GM18858 (cell line): ENCODE results near the gene OCRL.

Experiments
- ATAC-seq: cut with Tn5 transposase; IDR thresholded peaks from one replicate; pipeline ENCODE4 v1.9.1; 2021; ENCODE audit not compliant: unreplicated experiment

The OCRL gene

GRCh38 chrX:129540068-129540653 is at the start of gene OCRL:
OCRL (plus strand) TSS chrX:129540259; CDS start chrX:129540440, 181 bp downstream.
- peak; percentile 93 for ATAC-seq

DNA sequence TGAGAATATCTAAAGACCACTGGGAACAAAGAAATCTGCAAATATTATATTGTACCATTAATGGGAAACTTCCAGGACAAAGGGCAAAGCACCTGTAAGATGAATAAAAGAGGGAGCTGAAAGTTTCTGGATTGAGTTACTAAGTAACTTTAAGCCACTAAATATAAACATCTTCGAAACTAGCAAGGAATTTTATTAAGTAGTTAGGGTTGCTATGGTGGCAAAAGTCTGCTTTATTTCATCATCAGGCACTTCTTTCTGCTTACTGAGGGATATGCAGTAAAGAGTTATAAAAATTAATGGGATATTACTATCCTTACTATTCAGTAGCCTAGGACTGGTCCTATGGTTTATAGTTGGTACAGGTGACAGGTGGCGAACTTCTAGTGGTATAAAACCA is 49.7 kb upstream of the OCRL start:
- no peak for ATAC-seq

DNA sequence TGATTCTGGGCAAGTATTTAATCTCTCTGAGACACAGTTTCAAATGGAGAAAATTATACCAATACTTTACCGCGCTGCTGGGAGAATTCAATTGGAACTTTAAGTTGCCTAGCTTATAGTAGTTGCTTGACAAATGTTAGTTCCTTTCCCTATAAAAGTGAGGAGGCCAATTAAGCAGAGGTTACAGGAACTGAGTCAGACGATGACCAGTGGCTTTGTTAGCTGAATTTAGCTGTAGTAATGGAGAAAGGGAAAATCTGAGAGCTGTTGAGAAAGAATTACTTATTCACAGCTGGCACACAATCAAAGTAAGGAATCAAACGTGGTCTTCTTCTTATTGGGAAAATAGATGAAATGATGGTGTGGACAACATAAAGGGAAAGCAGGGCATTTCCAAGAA is 46.4 kb upstream of the OCRL start:
- ATAC-seq, result no peak

GRCh38 chrX:129494887-129495286 is 45.2 kb upstream of the OCRL start:
- no peak for ATAC-seq

DNA sequence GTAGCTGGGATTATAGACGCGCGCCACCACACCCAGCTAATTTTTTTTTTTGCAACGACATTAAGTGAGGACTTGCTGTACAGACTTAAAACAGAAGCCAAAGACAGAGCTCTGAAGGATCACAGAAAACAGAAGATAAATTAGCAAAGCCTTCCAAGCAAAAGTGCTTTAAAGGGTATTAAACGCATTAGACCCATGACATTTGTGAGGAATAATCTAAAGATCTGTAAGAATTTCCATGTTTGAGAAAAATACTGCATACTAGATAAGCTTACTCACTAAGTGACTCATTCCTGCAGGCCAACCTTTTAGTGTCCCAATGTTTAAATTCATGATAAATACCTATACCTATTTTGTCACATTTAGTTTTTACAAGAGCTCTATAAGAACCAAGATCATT is 44.2 kb upstream of the OCRL start:
- no peak for ATAC-seq

GRCh38 chrX:129496625-129497024 is 43.4 kb upstream of the OCRL start:
- no peak for ATAC-seq

- no peak for ATAC-seq
These were observed 42.8 kb upstream of the OCRL start for GRCh38 chrX:129497146-129497843.

- no peak for ATAC-seq
These were observed 29.7 kb upstream of the OCRL start for GRCh38 chrX:129510331-129510730.

- no peak for ATAC-seq
These were observed 28.4 kb upstream of the OCRL start for GRCh38 chrX:129511689-129512088.

DNA sequence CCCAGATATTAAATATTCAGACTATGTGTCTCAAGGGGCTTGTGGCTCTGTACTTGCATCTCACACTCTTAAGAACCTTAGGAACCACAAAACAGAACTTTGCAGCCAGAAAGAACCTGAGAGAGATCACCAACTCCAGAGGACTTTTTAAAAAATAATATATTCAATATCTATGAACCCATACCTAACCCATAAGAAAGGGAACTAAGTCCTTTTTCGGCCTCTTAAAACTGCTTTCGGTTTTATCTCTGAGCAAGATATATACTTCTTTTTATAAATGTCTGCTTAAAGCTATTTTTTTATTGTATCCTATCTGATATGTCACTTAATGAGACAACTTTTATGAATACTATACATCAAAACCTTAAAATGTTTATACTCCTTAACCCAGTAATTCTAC is 27.6 kb upstream of the OCRL start:
- no peak for ATAC-seq

- ATAC-seq, result no peak
These were observed 23.7 kb upstream of the OCRL start for GRCh38 chrX:129516402-129516801.

DNA sequence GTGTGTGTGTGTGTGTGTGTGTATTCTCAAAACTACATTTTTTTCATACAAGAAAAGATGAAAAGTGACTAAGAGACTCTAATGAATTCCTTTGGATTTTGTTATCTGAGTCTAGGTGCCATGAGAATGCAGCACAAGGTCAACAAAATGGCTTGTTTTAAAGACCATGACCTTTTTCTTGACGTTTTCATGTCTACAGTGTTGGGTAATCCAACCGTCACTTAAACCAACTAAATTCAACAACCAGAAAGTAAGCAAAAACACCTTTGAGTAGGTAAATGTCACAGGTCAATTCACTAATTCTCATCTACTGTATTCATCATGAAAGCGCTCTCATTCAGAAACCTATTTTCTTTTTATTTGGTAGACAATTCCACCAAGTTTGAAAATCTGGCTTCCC is 19.9 kb upstream of the OCRL start:
- no peak for ATAC-seq

- ATAC-seq, result no peak
These were observed 17.6 kb upstream of the OCRL start for GRCh38 chrX:129522184-129523078.

DNA sequence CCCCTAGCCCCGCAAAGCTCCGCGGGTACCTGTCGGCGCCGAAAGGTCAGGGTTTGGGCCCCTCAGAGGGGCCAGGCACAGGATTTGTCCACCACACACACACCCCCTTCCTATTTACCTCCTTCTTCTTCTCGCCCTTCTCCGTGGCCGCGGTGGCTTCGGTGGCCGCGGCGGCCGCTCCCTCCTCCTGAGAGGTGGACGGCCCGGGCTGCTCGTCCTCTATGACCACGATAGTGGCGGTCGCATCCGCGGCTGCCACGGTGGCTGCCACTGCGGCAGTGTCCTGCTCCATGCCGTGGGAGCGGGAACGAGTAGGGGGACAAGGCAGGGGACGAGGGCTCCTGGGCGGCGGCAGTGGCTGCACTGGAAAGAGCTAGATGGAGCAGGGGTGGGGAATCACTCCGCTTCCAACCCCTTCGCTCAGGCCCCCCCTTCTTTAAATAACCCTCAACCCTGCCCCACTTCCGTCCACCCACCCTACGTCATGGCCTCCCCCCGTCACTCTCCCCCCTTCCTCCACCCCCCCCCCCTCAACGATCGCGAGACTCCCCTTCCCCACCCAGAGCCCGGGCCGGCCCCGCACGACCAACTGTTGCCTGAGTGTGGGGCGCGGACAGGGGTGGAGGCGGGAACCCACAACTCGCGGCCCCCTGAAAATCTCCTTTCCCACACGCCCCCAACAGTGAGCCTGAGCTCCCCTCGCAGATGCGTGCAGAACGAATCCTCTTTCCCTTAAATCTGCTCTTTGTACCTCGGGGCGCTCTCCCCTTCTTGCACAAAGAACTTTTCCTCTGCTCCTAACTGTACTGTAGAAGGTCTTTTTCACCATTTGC is 16.8 kb upstream of the OCRL start, which contains the start of gene SMARCA1:
SMARCA1 (minus strand) TSS at position 412 of the 833 bp plus-strand sequence; CDS start at position 292, 120 bp downstream.
- ATAC-seq, result no peak

- ATAC-seq, result no peak
These were observed 15.7 kb upstream of the OCRL start for GRCh38 chrX:129524250-129524850.

GRCh38 chrX:129525162-129525561 is 14.9 kb upstream of the OCRL start:
- ATAC-seq, result no peak

- no peak for ATAC-seq
These were observed 14.2 kb upstream of the OCRL start for GRCh38 chrX:129525896-129526295.

DNA sequence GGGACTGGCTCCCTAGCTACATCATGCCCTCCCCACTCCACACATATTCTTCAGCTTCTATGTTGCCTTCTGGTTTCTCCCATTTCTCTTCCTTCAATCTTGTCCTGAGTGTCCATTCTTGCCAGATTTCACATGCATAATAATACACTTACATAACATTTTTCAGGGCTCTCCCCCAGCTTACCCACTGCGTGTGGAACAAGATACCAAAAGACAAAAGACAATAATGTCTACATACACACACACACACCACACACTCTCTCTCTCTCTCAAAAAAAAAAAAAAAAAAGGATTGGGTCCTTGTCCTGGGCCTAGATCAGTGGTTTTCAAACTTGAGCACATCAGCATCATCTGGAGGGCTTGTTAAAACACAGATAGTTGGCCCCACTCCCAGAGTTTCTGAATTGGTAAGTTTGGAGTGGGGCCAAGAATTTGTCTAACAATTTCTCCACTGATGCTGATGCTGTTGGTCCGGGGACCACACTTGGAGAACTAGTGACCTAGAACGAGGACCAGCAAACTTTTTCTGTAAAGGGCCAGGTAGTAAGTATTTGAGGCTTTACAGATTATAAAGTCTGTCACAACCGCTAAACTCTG is 10.3 kb upstream of the OCRL start:
- no peak for ATAC-seq

GRCh38 chrX:129530410-129530809 is 9.6 kb upstream of the OCRL start:
- ATAC-seq, result no peak

DNA sequence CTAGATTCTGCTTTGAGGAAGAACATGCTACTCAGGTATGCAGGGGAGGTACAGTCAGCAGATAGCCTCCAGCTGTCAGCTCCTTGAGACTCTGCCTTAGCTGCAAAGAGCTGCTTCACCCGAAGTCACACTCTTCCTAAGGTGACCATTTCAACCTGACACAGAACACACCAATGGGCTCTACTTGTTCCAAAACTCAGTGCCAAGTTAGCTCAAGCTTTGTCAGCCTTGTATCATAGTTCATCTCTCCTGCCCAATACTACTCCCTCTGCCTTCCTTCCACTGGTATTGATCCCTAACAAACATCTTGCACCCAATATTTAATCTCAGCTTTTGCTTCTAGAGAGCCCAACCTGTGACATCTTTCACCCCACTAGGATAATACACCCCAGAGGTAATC is 8.9 kb upstream of the OCRL start:
- no peak for ATAC-seq
